ENCODE data around the gene CTRB2.
"Not testable (repeated sequence)": the region's sequence is repeated elsewhere in the genome, so short reads cannot be mapped to it uniquely, and the experiment has no call there.

- TF ChIP-seq CTCF (IDR thresholded peaks at IDR 0.05); ZFX (IDR thresholded peaks at IDR 0.05; ENCODE audit: borderline replicate concordance): not testable (repeated sequence)
Measured at GRCh38 chr16:75205438-75205837, 1.5 kb downstream of the CTRB2 start.
